Mucosa of descending colon (tissue), 3 donors: ENCODE data around the gene NUDT16L1. TPM values are rescaled to one million over a fixed set of nuclear protein-coding genes. Genes with fewer than 3 reads are reported as not detected.

Experiments
- ATAC-seq: fragments of 200-7000 bp; cut with Tn5 transposase; one replicate; pipeline ENCODE4 v1.9.1; 2020; ENCODE audit warnings: mild to moderate bottlenecking, moderate library complexity
- DNase-seq, 3 donors: peaks; one replicate each; pipeline ENCODE4 v3.0.0-alpha.2; 2020
- H3K36me3 ChIP-seq: fragments of 200-600 bp; one replicate; pipeline ENCODE4 v1.8.0; 2021; ENCODE audit warnings: low read depth, mild to moderate bottlenecking
- H3K4me1 ChIP-seq: fragments of 200-600 bp; one replicate; pipeline ENCODE4 v1.8.0; 2021; ENCODE audit warnings: low read depth, mild to moderate bottlenecking
- H3K4me3 ChIP-seq: fragments of 200-600 bp; one replicate; pipeline ENCODE4 v1.8.0; 2021; ENCODE audit warnings: mild to moderate bottlenecking
- H3K9me3 ChIP-seq: fragments of 200-600 bp; one replicate; pipeline ENCODE4 v1.8.0; 2021; ENCODE audit warnings: mild to moderate bottlenecking
- intact Hi-C, 2 donors: fragments of 100-400 bp; cut with DNase I in 1 of 2; cut with micrococcal nuclease in 1 of 2; formaldehyde crosslinking; loops; one replicate each; pipeline versions ENCODE4 v1.11.0 to v1.11.1; 2022; cut with DNase I, micrococcal nuclease
- total RNA-seq, 3 donors: library from RNA; stranded (reverse); fragmentation: NEBNext Ultra II Directional in 2 of 3; extraction: Animal tissue kit (Norgen Biotek cat#: 25700) in 2 of 3; gene quantifications; one replicate each; pipeline versions ENCODE4 v1.2.1 to v1.2.4, GENCODE V29; 2021 to 2023
- TF ChIP-seq, protein P1 (sequence below): fragments of 200-600 bp; IDR thresholded peaks from one replicate; pipeline ENCODE4 v1.8.0; 2022; ENCODE audit warnings: antibody characterized with exemption, mild to moderate bottlenecking
- donor health status: DM: no; HTN: no; CAD: no; lungs with moderate emphysema.
- donor health status: DM: no; HTN: no; CAD: no.
- donor health status: DM: no; HTN: yes; CAD: no.

The NUDT16L1 gene
- total RNA-seq, 3 donors from 2014 or later = 28.3 to 47.8 (median 40.4) TPM

DNA sequence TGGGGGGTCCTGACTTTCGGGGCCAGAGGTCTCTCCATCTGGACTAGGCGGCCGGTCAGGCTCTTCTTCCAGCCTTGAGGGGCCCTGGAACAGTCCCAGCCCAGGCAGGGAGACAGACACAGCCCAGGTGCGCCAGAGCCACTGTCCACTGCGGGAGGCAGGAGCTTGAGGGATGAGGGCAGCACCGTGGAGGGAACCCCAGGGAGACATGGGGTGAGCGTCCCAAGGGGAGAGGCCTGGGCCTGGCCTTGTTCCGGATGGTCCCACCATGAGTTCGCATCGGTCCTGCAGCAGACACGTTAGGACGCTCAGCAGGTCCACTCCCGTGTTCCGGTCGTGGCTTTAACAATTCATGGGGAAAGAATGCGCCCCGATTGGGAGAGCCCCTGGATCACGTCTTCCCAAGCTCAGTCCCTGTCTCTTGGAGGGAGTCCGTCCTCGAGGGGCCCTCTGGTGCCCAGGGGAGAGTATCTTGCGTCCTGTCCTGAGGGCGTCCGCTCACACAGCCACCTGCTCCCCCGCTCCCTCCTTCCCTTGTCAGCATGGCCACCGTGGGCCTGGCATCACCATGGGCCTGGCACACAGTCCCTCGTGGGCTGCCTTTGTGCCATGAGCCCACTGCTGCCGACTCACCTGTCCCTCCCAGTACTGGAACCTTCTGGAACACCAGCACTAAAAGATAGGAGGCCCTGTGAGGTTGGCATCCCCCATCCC lies 6.7 kb upstream of the NUDT16L1 start:
- no peaks in the 10 kb centered on the region for H3K9me3 ChIP-seq
- H3K4me3 ChIP-seq = no peak overlapping the region
- intact Hi-C loops = no loop called here
- DNase-seq (peak in 1 of 3 donors; percentile 45), ATAC-seq (no peak)
- no peaks in the 10 kb centered on the region for H3K36me3 ChIP-seq
- H3K4me1 ChIP-seq = no peaks in the 10 kb centered on the region
- TF ChIP-seq, protein P1, sequence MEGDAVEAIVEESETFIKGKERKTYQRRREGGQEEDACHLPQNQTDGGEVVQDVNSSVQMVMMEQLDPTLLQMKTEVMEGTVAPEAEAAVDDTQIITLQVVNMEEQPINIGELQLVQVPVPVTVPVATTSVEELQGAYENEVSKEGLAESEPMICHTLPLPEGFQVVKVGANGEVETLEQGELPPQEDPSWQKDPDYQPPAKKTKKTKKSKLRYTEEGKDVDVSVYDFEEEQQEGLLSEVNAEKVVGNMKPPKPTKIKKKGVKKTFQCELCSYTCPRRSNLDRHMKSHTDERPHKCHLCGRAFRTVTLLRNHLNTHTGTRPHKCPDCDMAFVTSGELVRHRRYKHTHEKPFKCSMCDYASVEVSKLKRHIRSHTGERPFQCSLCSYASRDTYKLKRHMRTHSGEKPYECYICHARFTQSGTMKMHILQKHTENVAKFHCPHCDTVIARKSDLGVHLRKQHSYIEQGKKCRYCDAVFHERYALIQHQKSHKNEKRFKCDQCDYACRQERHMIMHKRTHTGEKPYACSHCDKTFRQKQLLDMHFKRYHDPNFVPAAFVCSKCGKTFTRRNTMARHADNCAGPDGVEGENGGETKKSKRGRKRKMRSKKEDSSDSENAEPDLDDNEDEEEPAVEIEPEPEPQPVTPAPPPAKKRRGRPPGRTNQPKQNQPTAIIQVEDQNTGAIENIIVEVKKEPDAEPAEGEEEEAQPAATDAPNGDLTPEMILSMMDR = no peak

DNA sequence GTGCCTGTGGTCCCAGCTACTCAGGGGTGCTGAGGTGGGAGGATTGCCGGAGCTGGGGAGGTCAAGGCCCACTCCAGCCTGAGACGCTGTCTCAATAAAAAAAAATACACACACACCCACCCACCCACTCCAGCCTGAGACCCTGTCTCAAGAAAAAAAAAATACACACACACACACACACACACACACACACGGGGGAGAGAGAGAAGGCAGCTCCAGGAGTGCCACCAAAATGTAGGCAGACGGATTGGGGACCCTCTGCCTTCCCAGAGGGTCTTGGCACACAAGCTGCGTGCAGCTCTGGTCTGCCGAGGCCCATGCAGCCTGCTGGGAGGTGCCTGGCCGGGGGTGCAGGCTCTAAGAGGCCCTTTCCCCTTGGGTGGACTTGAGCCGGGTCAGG lies 5.9 kb upstream of the NUDT16L1 start:
- Histone ChIP-seq H3K4me3 (no peak overlapping the region), H3K4me1 (peaks cover 4% of the 10 kb centered on the region), H3K36me3 (no peaks in the 10 kb centered on the region), H3K9me3 (no peaks in the 10 kb centered on the region)
- intact Hi-C loops = no loop called here
- DNase-seq (no peak), ATAC-seq (no peak)
- TF ChIP-seq, protein P1 = no peak

DNA sequence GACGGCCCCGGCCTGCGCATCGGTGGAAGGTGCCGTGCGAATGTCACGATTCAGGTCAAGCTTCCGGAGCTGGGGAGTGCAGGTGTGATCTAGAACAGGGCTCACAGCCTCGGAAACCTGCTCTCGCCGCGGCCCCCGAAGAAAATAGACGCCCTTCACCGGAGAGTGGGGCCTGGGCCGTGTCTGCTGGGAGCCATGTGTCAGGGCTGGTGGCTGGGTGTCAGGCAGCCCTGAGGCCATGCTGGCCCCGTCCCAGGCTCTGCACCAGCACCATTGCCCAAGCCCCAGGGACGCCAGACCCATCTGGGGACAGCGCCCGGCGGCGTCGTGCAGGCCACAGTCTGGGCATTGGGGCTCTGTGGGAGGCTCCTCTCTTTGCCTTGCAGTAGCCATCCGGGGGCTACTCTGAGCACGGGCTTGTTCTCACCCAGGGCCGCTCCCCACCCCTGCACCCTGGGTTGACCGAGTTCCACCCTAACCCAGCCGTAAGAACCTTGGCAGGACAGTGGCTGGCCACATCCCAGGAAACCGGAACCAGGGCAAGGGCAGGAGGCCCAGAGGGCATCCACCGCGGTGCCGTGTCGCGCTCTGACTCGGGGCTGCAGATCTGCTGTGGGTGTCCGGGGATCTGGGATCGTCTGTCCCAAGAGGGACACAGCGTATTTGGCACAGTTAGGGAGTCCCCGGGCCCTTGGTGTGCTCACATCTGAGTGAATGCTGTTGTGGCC lies 5.3 kb upstream of the NUDT16L1 start:
- H3K4me1 ChIP-seq = peaks cover 9% of the 10 kb centered on the region
- TF ChIP-seq, protein P1 = no peak
- no peak overlapping the region for H3K4me3 ChIP-seq
- no peaks in the 10 kb centered on the region for H3K36me3 ChIP-seq
- ATAC-seq (no peak), DNase-seq (peak in 1 of 3 donors; percentile 48)
- no peaks in the 10 kb centered on the region for H3K9me3 ChIP-seq
- intact Hi-C loops = no loop called here

DNA sequence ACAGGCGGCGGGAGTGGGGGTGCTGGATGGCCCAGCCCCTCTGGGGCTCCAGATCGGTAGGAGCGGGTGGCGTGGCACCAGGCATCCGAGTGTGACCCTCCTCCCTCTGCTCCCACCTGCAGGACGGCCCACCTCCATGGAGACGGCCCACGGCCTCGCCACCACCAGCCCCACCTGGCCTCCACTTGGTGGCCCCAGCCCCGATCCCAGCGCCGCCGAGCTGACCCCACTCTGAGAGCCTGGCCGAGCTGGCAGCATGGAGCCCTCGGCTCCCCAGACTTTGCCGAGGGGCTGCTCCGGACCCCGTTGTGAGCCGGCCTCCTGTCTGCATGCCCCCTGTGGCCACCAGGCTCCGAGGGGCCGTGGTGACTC lies 4.7 kb upstream of the NUDT16L1 start:
- Histone ChIP-seq H3K4me1 (peaks cover 9% of the 10 kb centered on the region), H3K9me3 (no peaks in the 10 kb centered on the region), H3K36me3 (peaks cover 4% of the 10 kb centered on the region), H3K4me3 (no peak overlapping the region)
- intact Hi-C loops = no loop called here
- ATAC-seq (no peak), DNase-seq (no peak)
- TF ChIP-seq, protein P1 = no peak

DNA sequence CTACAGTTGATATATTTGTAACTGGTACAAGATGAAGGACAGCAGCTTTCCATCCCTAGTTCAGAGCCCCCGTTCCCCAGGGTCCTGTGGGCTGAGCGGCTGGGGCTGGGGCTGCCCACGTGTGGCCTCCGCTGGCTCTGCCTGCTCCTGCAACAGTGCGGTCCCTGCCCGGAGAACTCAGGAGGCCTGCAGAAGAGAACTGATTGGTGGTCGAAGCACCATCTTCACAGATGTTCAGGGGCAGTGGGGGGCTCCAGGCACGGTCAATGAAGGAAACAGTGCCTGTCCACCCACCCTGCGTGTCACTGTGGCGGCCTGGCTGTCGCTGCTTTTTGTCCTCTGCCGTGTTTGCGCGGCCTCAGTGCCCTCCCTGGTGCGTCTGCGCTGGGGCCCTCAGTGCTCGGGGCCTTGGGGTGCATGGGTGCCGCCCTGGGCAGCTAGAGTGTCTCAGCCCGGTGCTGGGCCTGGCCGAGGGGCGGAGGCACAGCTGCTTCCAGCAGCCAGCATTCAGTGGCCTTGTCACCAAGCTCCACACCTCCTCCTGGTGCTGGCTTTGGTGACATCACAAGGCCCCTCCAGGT lies 4.2 kb upstream of the NUDT16L1 start:
- DNase-seq (peak in 1 of 3 donors; percentile 39), ATAC-seq (no peak)
- Histone ChIP-seq H3K4me3 (no peak overlapping the region), H3K4me1 (peaks cover 9% of the 10 kb centered on the region), H3K9me3 (no peaks in the 10 kb centered on the region), H3K36me3 (peaks cover 4% of the 10 kb centered on the region)
- TF ChIP-seq, protein P1 = no peak
- intact Hi-C loops = no loop called here
